Measurements from ENCODE around the gene TNFRSF6B. TPM values are rescaled to one million over a fixed set of nuclear protein-coding genes. Genes with fewer than 3 reads are reported as not detected.

Gene TNFRSF6B
- total RNA-seq, 1 donor from 2014 or later: not detected

GRCh38 chr20:63673951-63674350 lies 22.5 kb upstream of the TNFRSF6B start:
- H3K27me3 Mint-ChIP-seq (ENCODE audit: low read depth): no peaks in the 10 kb centered on the region
- H3K9me3 Mint-ChIP-seq: no peaks in the 10 kb centered on the region
- no peak overlapping the region for H3K4me3 Mint-ChIP-seq
- peaks cover 27% of the 10 kb centered on the region for H3K36me3 Mint-ChIP-seq
- H3K27ac Mint-ChIP-seq: no peak overlapping the region
- TF ChIP-seq, protein P1, sequence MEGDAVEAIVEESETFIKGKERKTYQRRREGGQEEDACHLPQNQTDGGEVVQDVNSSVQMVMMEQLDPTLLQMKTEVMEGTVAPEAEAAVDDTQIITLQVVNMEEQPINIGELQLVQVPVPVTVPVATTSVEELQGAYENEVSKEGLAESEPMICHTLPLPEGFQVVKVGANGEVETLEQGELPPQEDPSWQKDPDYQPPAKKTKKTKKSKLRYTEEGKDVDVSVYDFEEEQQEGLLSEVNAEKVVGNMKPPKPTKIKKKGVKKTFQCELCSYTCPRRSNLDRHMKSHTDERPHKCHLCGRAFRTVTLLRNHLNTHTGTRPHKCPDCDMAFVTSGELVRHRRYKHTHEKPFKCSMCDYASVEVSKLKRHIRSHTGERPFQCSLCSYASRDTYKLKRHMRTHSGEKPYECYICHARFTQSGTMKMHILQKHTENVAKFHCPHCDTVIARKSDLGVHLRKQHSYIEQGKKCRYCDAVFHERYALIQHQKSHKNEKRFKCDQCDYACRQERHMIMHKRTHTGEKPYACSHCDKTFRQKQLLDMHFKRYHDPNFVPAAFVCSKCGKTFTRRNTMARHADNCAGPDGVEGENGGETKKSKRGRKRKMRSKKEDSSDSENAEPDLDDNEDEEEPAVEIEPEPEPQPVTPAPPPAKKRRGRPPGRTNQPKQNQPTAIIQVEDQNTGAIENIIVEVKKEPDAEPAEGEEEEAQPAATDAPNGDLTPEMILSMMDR (IDR thresholded peaks at IDR 0.05; ENCODE audit: unreplicated experiment): no peak
- H3K4me1 Mint-ChIP-seq: no peaks in the 10 kb centered on the region
- DNase-seq (ENCODE audit: low spot score in 2 of 2, unreplicated experiment in 2 of 2): no peak

GRCh38 chr20:63675681-63676368 lies 20.6 kb upstream of the TNFRSF6B start:
- H3K27me3 Mint-ChIP-seq (ENCODE audit: low read depth): no peaks in the 10 kb centered on the region
- DNase-seq (ENCODE audit: low spot score in 2 of 2, unreplicated experiment in 2 of 2): no peak
- H3K4me3 Mint-ChIP-seq: no peak overlapping the region
- H3K9me3 Mint-ChIP-seq: no peaks in the 10 kb centered on the region
- peaks cover 19% of the 10 kb centered on the region for H3K36me3 Mint-ChIP-seq
- no peak overlapping the region for H3K27ac Mint-ChIP-seq
- no peaks in the 10 kb centered on the region for H3K4me1 Mint-ChIP-seq
- TF ChIP-seq, protein P1 (IDR thresholded peaks at IDR 0.05; ENCODE audit: unreplicated experiment): no peak

GRCh38 chr20:63678071-63678470 lies 18.4 kb upstream of the TNFRSF6B start:
- no peaks in the 10 kb centered on the region for H3K4me1 Mint-ChIP-seq
- peaks cover 16% of the 10 kb centered on the region for H3K36me3 Mint-ChIP-seq
- DNase-seq (ENCODE audit: low spot score in 2 of 2, unreplicated experiment in 2 of 2): no peak
- H3K27ac Mint-ChIP-seq: no peak overlapping the region
- TF ChIP-seq, protein P1 (IDR thresholded peaks at IDR 0.05; ENCODE audit: unreplicated experiment): no peak
- no peaks in the 10 kb centered on the region for H3K27me3 Mint-ChIP-seq (ENCODE audit: low read depth)
- H3K4me3 Mint-ChIP-seq: no peak overlapping the region
- H3K9me3 Mint-ChIP-seq: no peaks in the 10 kb centered on the region

- no peaks in the 10 kb centered on the region for H3K9me3 Mint-ChIP-seq
- H3K27ac Mint-ChIP-seq: no peak overlapping the region
- H3K4me1 Mint-ChIP-seq: no peaks in the 10 kb centered on the region
- no peak for DNase-seq (ENCODE audit: low spot score in 2 of 2, unreplicated experiment in 2 of 2)
- H3K36me3 Mint-ChIP-seq: peaks cover 14% of the 10 kb centered on the region
- H3K27me3 Mint-ChIP-seq (ENCODE audit: low read depth): no peaks in the 10 kb centered on the region
- TF ChIP-seq, protein P1 (IDR thresholded peaks at IDR 0.05; ENCODE audit: unreplicated experiment): no peak
- no peak overlapping the region for H3K4me3 Mint-ChIP-seq
These were observed 17.6 kb upstream of the TNFRSF6B start for GRCh38 chr20:63678667-63679465.

- H3K4me3 Mint-ChIP-seq: no peak overlapping the region
- H3K27ac Mint-ChIP-seq: no peak overlapping the region
- H3K9me3 Mint-ChIP-seq: no peaks in the 10 kb centered on the region
- TF ChIP-seq, protein P1 (IDR thresholded peaks at IDR 0.05; ENCODE audit: unreplicated experiment): no peak
- H3K4me1 Mint-ChIP-seq: no peaks in the 10 kb centered on the region
- peaks cover 14% of the 10 kb centered on the region for H3K36me3 Mint-ChIP-seq
- H3K27me3 Mint-ChIP-seq (ENCODE audit: low read depth): no peaks in the 10 kb centered on the region
- no peak for DNase-seq (ENCODE audit: low spot score in 2 of 2, unreplicated experiment in 2 of 2)
These were observed 16.6 kb upstream of the TNFRSF6B start for GRCh38 chr20:63679799-63680305.

Measured in mesothelial cell of epicardium (in vitro differentiated cells).